IMR-90 (cell line): Measurements from ENCODE around the gene GOLGA3. TPM values are rescaled to one million over a fixed set of nuclear protein-coding genes. Genes with fewer than 3 reads are reported as not detected.

Experiments used
- ATAC-seq: fragments of 200-7000 bp; cut with Tn5 transposase; 2 replicates; pipeline ENCODE4 v1.9.1; 2020; ENCODE audit warnings: low read depth, mild to moderate bottlenecking, moderate library complexity
- Bru-seq: library from RNA; stranded (reverse); fragments of 400-500 nt; gene quantifications from one replicate; lab custom pipeline; 2021; lab: Mats Ljungman, UMichigan
- BruChase-seq, 2 experiments: library from RNA; stranded (reverse); fragments of 400-500 nt; gene quantifications; one replicate each; lab custom pipeline; 2021; lab: Mats Ljungman, UMichigan
- BruUV-seq: library from RNA; stranded (reverse); fragments of 400-500 nt; replicated peaks from 2 replicates; lab custom pipeline; 2021; lab: Mats Ljungman, UMichigan
- CTCF ChIA-PET: fragments of 300-600 bp; formaldehyde crosslinking; extraction: SDS; loops from one replicate; lab custom pipeline; 2021; ENCODE audit warnings: antibody characterized with exemption; lab: Yijun Ruan, JAX
- POLR2A ChIA-PET: fragments of 300-600 bp; sonication (Branson Sonifier 250); formaldehyde crosslinking; loops from one replicate; lab custom pipeline; 2022; ENCODE audit warnings: antibody characterized with exemption; ENCODE audit not compliant: unreplicated experiment; lab: Charles Lee
- DNase-seq: peaks from one replicate; pipeline ENCODE4 v3.0.0; 2013
- H2AFZ ChIP-seq: replicated peaks from 2 replicates; pipeline ENCODE3; 2013; ENCODE audit warnings: low read length, mild to moderate bottlenecking; ENCODE audit not compliant: poor library complexity
- H2AK5ac ChIP-seq: 2 replicates; pipeline ENCODE4 v1.6.1; 2013; ENCODE audit warnings: low read depth, low read length, inconsistent platforms
- H2AK9ac ChIP-seq: replicated peaks from 2 replicates; pipeline ENCODE3; 2013; ENCODE audit warnings: mild to moderate bottlenecking, low read depth, low read length, moderate library complexity; ENCODE audit not compliant: poor library complexity
- H2BK120ac ChIP-seq: 2 replicates; pipeline ENCODE4 v1.6.1; 2013; ENCODE audit warnings: low read depth, low read length, inconsistent platforms
- H2BK15ac ChIP-seq: 3 replicates; pipeline ENCODE4 v1.6.1; 2013; ENCODE audit warnings: low read depth, low read length, inconsistent platforms
- H2BK20ac ChIP-seq: 2 replicates; pipeline ENCODE4 v1.6.1; 2013; ENCODE audit warnings: low read depth, mild to moderate bottlenecking, inconsistent platforms, low read length, moderate library complexity
- H2BK5ac ChIP-seq: 2 replicates; pipeline ENCODE4 v1.6.1; 2013; ENCODE audit warnings: mild to moderate bottlenecking, low read depth, low read length, inconsistent platforms; ENCODE audit not compliant: poor library complexity, severe bottlenecking
- H3K14ac ChIP-seq: replicated peaks from 2 replicates; pipeline ENCODE4 v1.6.1; 2013; ENCODE audit warnings: low read depth, low read length, inconsistent platforms
- H3K18ac ChIP-seq: 2 replicates; pipeline ENCODE4 v1.6.1; 2013; ENCODE audit warnings: low read depth, low read length, control low read depth
- H3K23ac ChIP-seq: 2 replicates; pipeline ENCODE4 v1.6.1; 2013; ENCODE audit warnings: low read depth, low read length, inconsistent platforms
- H3K27ac ChIP-seq: 2 replicates; pipeline ENCODE4 v1.5.1; 2013; ENCODE audit warnings: mild to moderate bottlenecking, control low read depth, low read length; ENCODE audit not compliant: insufficient read depth
- H3K27me3 ChIP-seq: 2 replicates; pipeline ENCODE4 v1.6.1; 2013; ENCODE audit warnings: low read length; ENCODE audit not compliant: control insufficient read depth, insufficient read depth
- H3K36me3 ChIP-seq: 2 replicates; pipeline ENCODE4 v1.6.1; 2013; ENCODE audit warnings: low read length, mixed read lengths; ENCODE audit not compliant: control insufficient read depth, insufficient read depth
- H3K4ac ChIP-seq: 2 replicates; pipeline ENCODE4 v1.6.1; 2013; ENCODE audit warnings: low read depth, low read length, inconsistent platforms
- H3K4me1 ChIP-seq: 2 replicates; pipeline ENCODE4 v1.6.1; 2013; ENCODE audit warnings: low read length, mixed read lengths; ENCODE audit not compliant: control insufficient read depth, insufficient read depth
- H3K4me2 ChIP-seq: 2 replicates; pipeline ENCODE4 v1.6.1; 2013; ENCODE audit warnings: low read depth, mild to moderate bottlenecking, control low read depth, low read length, moderate library complexity
- H3K4me3 ChIP-seq: 2 replicates; pipeline ENCODE4 v1.5.1; 2013; ENCODE audit warnings: low read depth, mild to moderate bottlenecking, control low read depth, low read length, moderate library complexity; ENCODE audit not compliant: insufficient read depth
- H3K56ac ChIP-seq: 2 replicates; pipeline ENCODE4 v1.6.1; 2013; ENCODE audit warnings: low read length, inconsistent platforms; ENCODE audit not compliant: insufficient read depth; ENCODE audit errors: extremely low read depth
- H3K79me1 ChIP-seq, 2 experiments: 2 replicates each; pipeline ENCODE4 v1.6.1; 2013; ENCODE audit warnings: low read length in 2 of 2, inconsistent platforms in 1 of 2, low read depth in 1 of 2
- H3K9ac ChIP-seq: 2 replicates; pipeline ENCODE4 v1.6.1; 2013; ENCODE audit warnings: low read depth, low read length, control low read depth
- H3K9me1 ChIP-seq: 2 replicates; pipeline ENCODE4 v1.6.1; 2013; ENCODE audit warnings: low read length, inconsistent platforms; ENCODE audit not compliant: insufficient read depth
- H3K9me3 ChIP-seq: 2 replicates; pipeline ENCODE4 v1.6.1; 2013; ENCODE audit warnings: low read length; ENCODE audit not compliant: control insufficient read depth, insufficient read depth
- H4K20me1 ChIP-seq: 2 replicates; pipeline ENCODE4 v1.6.1; 2013; ENCODE audit warnings: low read length, inconsistent platforms; ENCODE audit not compliant: insufficient read depth
- H4K5ac ChIP-seq: 2 replicates; pipeline ENCODE4 v1.6.1; 2013; ENCODE audit warnings: mild to moderate bottlenecking, low read depth, low read length, control low read depth
- H4K8ac ChIP-seq, 2 experiments: 2 replicates each; pipeline ENCODE4 v1.6.1; 2013; ENCODE audit warnings: low read depth in 2 of 2, low read length in 2 of 2, control low read depth in 1 of 2, inconsistent platforms in 1 of 2
- H4K91ac ChIP-seq: 2 replicates; pipeline ENCODE4 v1.6.1; 2013; ENCODE audit warnings: low read depth, low read length, inconsistent platforms; ENCODE audit not compliant: insufficient read depth
- BHLHE40 ChIP-seq: fragments of 150-350 bp; IDR thresholded peaks from 2 replicates; pipeline ENCODE4 v1.6.1; 2016; ENCODE audit warnings: mild to moderate bottlenecking, low read depth, low read length
- CEBPB ChIP-seq: IDR thresholded peaks from 2 replicates; pipeline ENCODE4 v1.6.1; 2012; ENCODE audit warnings: low read depth, low read length, improper control_type of control experiment
- MAFK ChIP-seq: IDR thresholded peaks from 2 replicates; pipeline ENCODE4 v1.6.1; 2012; ENCODE audit warnings: low read depth, low read length, improper control_type of control experiment
- MAZ ChIP-seq: IDR thresholded peaks from 2 replicates; pipeline ENCODE4 v1.6.1; 2012; ENCODE audit warnings: low read depth, mild to moderate bottlenecking, low read length, improper control_type of control experiment, moderate library complexity, borderline replicate concordance
- POLR2A ChIP-seq: IDR thresholded peaks from 2 replicates; pipeline ENCODE4 v1.6.1; 2012; ENCODE audit warnings: mild to moderate bottlenecking, low read depth, low read length
- RCOR1 ChIP-seq: IDR thresholded peaks from 2 replicates; pipeline ENCODE4 v1.6.1; 2012; ENCODE audit warnings: mild to moderate bottlenecking, low read length, improper control_type of control experiment; ENCODE audit not compliant: insufficient replicate concordance
- RFX5 ChIP-seq: IDR thresholded peaks from 2 replicates; pipeline ENCODE4 v1.8.0; 2012; ENCODE audit warnings: low read depth, mild to moderate bottlenecking, low read length, moderate library complexity
- SMC3 ChIP-seq: fragments of 150-350 bp; IDR thresholded peaks from 2 replicates; pipeline ENCODE4 v1.6.1; 2016; ENCODE audit warnings: low read depth, mild to moderate bottlenecking, antibody characterized with exemption, low read length, moderate library complexity
- WGBS, 2 experiments: methylation state at CpG; one replicate each; pipeline versions ENCODE4 v1.1.5 to v1.1.7; 2013; ENCODE audit warnings: missing lambda C conversion rate in 2 of 2; ENCODE audit not compliant: insufficient read length in 1 of 2; ENCODE audit errors: extremely low coverage in 2 of 2; 5-methylcytosine and 5-hydroxymethylcytosine counted together
- dilution Hi-C: fragments of 300-500 bp; cut with HindIII; formaldehyde crosslinking; loops from one replicate; pipeline ENCODE4 v1.14.3; 2018; ENCODE audit warnings: low sequenced_read_pairs; ENCODE audit not compliant: unreplicated experiment
- in situ Hi-C: fragments of 300-500 bp; cut with MboI; formaldehyde crosslinking; loops from 3 replicates; pipeline ENCODE4 v1.14.3; 2019; ENCODE audit warnings: low sequenced_read_pairs, inconsistent platforms, mixed read lengths
- intact Hi-C: fragments of 100-400 bp; cut with micrococcal nuclease; formaldehyde crosslinking; loops from 2 replicates; pipeline ENCODE4 v1.10.0; 2022
- long read RNA-seq: library from polyadenylated mRNA; unstranded; transcript quantifications from one replicate; pipeline ENCODE4 v2.0.0, GENCODE V29; 2021; ENCODE audit not compliant: unreplicated experiment
- polyA plus RNA-seq, 3 experiments: library from polyadenylated mRNA; depleted of rRNA; stranded (reverse); fragments of >200 nt; gene quantifications; 2 replicates each; pipeline ENCODE4 v1.2.3, GENCODE V29; 2012; ENCODE audit warnings: low replicate concordance in 1 of 3
- total RNA-seq: library from RNA; depleted of rRNA; stranded (reverse); fragments of >200 nt; gene quantifications from 2 replicates; pipeline ENCODE4 v1.2.3, GENCODE V29; 2012; rRNA removed
- TF ChIP-seq, protein P1 (sequence below): fragments of 150-350 bp; IDR thresholded peaks from 2 replicates; pipeline ENCODE4 v1.6.1; 2016; ENCODE audit warnings: low read depth, mild to moderate bottlenecking, low read length, moderate library complexity, borderline replicate concordance

GOLGA3 gene, protein sequence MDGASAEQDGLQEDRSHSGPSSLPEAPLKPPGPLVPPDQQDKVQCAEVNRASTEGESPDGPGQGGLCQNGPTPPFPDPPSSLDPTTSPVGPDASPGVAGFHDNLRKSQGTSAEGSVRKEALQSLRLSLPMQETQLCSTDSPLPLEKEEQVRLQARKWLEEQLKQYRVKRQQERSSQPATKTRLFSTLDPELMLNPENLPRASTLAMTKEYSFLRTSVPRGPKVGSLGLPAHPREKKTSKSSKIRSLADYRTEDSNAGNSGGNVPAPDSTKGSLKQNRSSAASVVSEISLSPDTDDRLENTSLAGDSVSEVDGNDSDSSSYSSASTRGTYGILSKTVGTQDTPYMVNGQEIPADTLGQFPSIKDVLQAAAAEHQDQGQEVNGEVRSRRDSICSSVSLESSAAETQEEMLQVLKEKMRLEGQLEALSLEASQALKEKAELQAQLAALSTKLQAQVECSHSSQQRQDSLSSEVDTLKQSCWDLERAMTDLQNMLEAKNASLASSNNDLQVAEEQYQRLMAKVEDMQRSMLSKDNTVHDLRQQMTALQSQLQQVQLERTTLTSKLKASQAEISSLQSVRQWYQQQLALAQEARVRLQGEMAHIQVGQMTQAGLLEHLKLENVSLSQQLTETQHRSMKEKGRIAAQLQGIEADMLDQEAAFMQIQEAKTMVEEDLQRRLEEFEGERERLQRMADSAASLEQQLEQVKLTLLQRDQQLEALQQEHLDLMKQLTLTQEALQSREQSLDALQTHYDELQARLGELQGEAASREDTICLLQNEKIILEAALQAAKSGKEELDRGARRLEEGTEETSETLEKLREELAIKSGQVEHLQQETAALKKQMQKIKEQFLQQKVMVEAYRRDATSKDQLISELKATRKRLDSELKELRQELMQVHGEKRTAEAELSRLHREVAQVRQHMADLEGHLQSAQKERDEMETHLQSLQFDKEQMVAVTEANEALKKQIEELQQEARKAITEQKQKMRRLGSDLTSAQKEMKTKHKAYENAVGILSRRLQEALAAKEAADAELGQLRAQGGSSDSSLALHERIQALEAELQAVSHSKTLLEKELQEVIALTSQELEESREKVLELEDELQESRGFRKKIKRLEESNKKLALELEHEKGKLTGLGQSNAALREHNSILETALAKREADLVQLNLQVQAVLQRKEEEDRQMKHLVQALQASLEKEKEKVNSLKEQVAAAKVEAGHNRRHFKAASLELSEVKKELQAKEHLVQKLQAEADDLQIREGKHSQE (N-terminal part only)
- total RNA-seq (99.8 and 102 TPM in 2 replicates), polyA plus RNA-seq (2012; rRNA removed) (39.6 and 41.1 TPM in 2 replicates), Bru-seq, nascent RNA (percentile 93 among the genes with signal in this experiment), BruChase-seq, experiment 1, labeled RNA remaining after a 6-hour chase (percentile 99 among the genes with signal in this experiment), BruChase-seq, experiment 2, labeled RNA remaining after a 2-hour chase (percentile 99 among the genes with signal in this experiment)
- 28.7 and 29.9 TPM in 2 replicates for polyA plus RNA-seq (2012; cell fraction: cytosol; rRNA removed)
- 62.0 and 68.6 TPM in 2 replicates for polyA plus RNA-seq (2012; cell fraction: nucleus; rRNA removed; ENCODE audit: low replicate concordance)
- long read RNA-seq, full-length matches to known transcripts = 1 of 44 reads
- long read RNA-seq, partial matches to known transcripts = 16 of 44 reads
- long read RNA-seq, other reads (novel, unspliced or antisense) = 27 of 44 reads

DNA sequence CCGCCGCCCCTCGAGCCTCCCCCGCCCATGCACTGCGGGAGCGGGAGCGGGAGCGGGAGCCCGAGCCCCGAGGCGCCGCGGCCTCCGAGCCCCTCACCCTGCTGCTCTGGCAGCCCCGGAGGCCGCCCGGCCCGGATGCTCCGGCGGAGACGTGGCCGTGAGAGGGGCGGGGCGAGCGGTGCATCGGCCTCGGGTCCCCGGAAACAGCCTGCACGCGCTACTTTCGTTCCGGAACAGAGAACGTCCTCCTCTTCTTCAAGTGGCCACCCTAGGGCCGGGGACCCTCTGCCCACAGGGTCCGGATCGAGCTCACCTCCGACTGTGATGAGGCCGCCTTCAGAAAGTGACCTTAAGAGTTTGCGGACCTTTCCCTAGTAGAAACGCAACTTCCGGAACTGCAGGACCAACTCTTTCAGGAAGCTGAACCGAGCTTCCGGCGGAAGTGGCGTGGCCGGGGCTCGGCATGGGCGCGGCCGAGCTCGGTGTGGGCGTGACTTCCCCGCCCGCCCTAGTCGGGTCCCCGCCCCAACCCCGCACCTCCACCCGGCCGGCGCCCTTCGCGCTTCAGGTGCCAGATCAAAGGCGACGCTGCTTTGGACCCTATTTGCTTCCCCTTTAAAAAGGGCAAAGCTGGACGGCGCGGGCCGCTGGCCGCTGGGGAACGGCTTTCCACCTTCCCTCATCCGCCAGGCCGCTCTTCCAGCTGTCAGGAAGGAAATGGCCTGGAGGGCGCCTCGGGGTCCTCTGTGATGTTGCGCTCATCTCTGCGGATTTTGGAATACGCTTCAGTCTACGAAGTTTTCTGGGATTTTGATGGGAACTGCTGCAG is at the start of gene GOLGA3:
GOLGA3 (minus strand) TSS at position 164 of the 829 bp plus-strand sequence. CDS start 6,741 bp downstream, outside the sequence.
- Histone ChIP-seq H3K36me3 (peaks cover 39% of the 10 kb centered on the region), H3K23ac (peak within 1 kb of the TSS; percentile 95), H3K18ac (peak within 1 kb of the TSS; percentile 90), H2BK5ac (peak within 1 kb of the TSS; percentile 97), H3K56ac (peak within 1 kb of the TSS; percentile 99), H2AK9ac (peak within 1 kb of the TSS; percentile 100), H3K9me3 (no peaks in the 10 kb centered on the region), H2BK15ac (no peak within 1 kb of the TSS; the same call in 2 of the 3 replicates), H2AK5ac (peak within 1 kb of the TSS; percentile 99), H3K4me3 (peak within 1 kb of the TSS; percentile 95), H4K20me1 (peaks cover 40% of the 10 kb centered on the region), H4K5ac (peak within 1 kb of the TSS; percentile 91), H2AFZ (peak within 1 kb of the TSS; percentile 100), H2BK20ac (peak within 1 kb of the TSS; percentile 61; the same call in 1 of the 2 replicates), H3K4me1 (peaks cover 7% of the 10 kb centered on the region), H2BK120ac (peak within 1 kb of the TSS; percentile 91), H3K27ac (peak within 1 kb of the TSS; percentile 98), H3K9me1 (peaks cover 27% of the 10 kb centered on the region), H3K4ac (peak within 1 kb of the TSS; percentile 98), H3K27me3 (no peaks in the 10 kb centered on the region), H3K14ac (peak within 1 kb of the TSS; percentile 99), H3K9ac (peak within 1 kb of the TSS; percentile 96), H4K91ac (peak within 1 kb of the TSS; percentile 97), H3K79me1 (peaks cover 0 to 55% of the 10 kb centered on the region in 2 experiments), H3K4me2 (peak within 1 kb of the TSS; percentile 89), H4K8ac (peak within 1 kb of the TSS; percentile 68 to 100)
- in situ Hi-C loops (no loop called here), dilution Hi-C loops (no loop called here), intact Hi-C loops (no loop called here)
- POLR2A ChIA-PET = no interaction called here
- BruUV-seq = no TSS peak
- CTCF ChIA-PET = no interaction called here
- ATAC-seq = peak; percentile 85
- 6% methylated on average over 32 of the region's 78 CpGs; no CpG with 5 or more reads in 1 of the 2 experiments for WGBS, 2 experiments
- DNase-seq = peak; percentile 93
- TF ChIP-seq CEBPB = no peak
- TF ChIP-seq RFX5 = no peak
- TF ChIP-seq, protein P1, sequence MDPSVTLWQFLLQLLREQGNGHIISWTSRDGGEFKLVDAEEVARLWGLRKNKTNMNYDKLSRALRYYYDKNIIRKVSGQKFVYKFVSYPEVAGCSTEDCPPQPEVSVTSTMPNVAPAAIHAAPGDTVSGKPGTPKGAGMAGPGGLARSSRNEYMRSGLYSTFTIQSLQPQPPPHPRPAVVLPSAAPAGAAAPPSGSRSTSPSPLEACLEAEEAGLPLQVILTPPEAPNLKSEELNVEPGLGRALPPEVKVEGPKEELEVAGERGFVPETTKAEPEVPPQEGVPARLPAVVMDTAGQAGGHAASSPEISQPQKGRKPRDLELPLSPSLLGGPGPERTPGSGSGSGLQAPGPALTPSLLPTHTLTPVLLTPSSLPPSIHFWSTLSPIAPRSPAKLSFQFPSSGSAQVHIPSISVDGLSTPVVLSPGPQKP = 0 out of 2 replicates have a peak, but pooled peaks have one; percentile 27
- TF ChIP-seq POLR2A = peak; percentile 86
- TF ChIP-seq MAZ = peak; percentile 87
- no peak for TF ChIP-seq SMC3
- TF ChIP-seq BHLHE40 = 0 out of 2 replicates have a peak, but pooled peaks have one; percentile 20
- TF ChIP-seq RCOR1 = no peak
- no peak for TF ChIP-seq MAFK
